Bladder microvascular endothelial cell (primary cell): ENCODE measurements around the gene CD2. TPM values are rescaled to one million over a fixed set of nuclear protein-coding genes. Genes with fewer than 3 reads are reported as not detected.

ENCODE experiments used
- total RNA-seq: library from RNA; depleted of rRNA; stranded (reverse); fragments of >200 nt; gene quantifications from 2 replicates; pipeline ENCODE4 v1.2.3, GENCODE V29; 2014

CD2 gene
- not detected in 2 replicates for total RNA-seq

DNA sequence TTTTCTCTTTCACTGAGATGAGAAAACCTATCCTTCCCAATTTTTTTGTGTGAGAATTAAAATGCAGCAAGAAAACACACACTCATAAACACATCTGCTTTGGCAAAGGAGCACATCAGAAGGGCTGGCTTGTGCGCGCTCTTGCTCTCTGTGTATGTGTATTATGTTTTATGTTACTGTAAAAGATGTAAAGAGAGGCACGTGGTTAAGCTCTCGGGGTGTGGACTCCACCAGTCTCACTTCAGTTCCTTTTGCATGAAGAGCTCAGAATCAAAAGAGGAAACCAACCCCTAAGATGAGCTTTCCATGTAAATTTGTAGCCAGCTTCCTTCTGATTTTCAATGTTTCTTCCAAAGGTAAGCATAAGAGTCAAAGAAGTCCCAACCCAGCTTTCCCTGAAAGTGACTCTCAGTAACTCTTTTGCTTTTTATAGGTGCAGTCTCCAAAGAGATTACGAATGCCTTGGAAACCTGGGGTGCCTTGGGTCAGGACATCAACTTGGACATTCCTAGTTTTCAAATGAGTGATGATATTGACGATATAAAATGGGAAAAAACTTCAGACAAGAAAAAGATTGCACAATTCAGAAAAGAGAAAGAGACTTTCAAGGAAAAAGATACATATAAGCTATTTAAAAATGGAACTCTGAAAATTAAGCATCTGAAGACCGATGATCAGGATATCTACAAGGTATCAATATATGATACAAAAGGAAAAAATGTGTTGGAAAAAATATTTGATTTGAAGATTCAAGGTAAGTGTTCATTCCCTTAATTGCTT is at the start of gene CD2:
Gene CD2, plus strand, starts transcription at position 233 of the 780 bp plus-strand sequence. Its CDS starts 63 bp downstream, at position 296.

Other genes with a start within 250 kb of the CD2 start
- gene CD58, start 183.4 kb upstream of the CD2 start, total RNA-seq: 7.3 and 20.0 TPM in 2 replicates
- 0.49 and 53.9 TPM in 2 replicates for gene IGSF3, start 86.7 kb upstream of the CD2 start, total RNA-seq
- gene PTGFRN, start 155.5 kb downstream of the CD2 start, total RNA-seq: 2.3 and 142 TPM in 2 replicates
- gene CD101, start 247.3 kb downstream of the CD2 start, total RNA-seq: 0.44 TPM in 1 of 2 replicates, not detected in the other